G401.6 (cell line): Measurements from ENCODE around the gene PHACTR4.
"Not testable (repeated sequence)": the region's sequence is repeated elsewhere in the genome, so short reads cannot be mapped to it uniquely, and the experiment has no call there.

ENCODE experiments used
- FAIRE-seq: peaks from 2 replicates; lab custom pipeline; 2012; peaks lifted over from hg19 to GRCh38; lab: Jason Lieb, UNC

The PHACTR4 gene

DNA sequence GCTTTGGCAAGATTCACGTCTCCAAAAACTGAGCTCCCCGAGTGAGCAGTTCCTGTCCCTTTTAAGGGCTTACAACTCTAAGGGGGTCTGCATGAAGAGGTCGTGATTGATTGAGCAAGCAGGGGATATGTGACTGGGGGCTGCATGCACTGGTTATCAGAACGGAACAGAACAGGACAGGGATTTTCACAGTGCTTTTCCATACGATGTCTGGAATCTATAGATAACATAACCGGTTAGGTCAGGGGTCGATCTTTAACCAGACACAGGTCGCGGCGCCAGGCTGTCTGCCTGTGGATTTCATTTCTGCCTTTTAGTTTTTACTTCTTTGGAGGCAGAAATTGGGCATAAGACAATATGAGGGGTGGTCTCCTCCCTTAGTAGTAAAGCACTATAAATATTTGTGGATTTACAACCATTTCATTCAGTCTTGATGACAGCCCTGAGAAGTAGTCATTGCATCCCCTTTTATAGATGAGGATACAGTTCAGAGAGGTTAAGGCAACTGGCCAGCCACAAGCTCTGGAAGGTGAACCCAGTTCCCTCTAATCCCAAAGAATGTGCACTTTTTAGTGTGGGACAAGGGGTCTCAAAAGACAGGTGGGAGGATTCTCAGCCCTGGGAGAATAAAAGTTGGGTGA lies 155.6 kb downstream of the PHACTR4 start:
- FAIRE-seq, result not testable (repeated sequence)

GRCh38 chr1:28526886-28527285 lies 157.3 kb downstream of the PHACTR4 start:
- FAIRE-seq, result no peak

- no peak for FAIRE-seq
These were observed 160.9 kb downstream of the PHACTR4 start for GRCh38 chr1:28530456-28530855.

DNA sequence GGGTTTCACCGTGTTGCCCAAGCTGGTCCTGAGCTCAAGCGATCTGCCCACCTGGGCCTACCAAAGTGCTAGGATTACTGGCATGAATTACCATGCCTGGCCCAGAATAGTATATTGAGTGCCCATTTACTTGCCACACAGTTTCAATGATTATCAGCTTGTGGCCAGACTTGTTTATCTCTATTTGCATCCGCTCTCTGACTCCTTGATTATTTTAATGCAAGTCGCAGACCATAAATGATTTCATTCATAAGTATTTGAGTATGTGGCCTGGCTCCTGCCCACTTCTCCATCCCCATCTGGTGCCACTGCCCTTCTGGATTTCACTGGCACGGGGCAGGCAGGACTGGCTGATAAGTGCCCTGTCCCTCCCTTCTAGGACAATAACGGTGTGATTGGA lies 165.1 kb downstream of the PHACTR4 start:
- no peak for FAIRE-seq

- FAIRE-seq, result no peak
These were observed 165.6 kb downstream of the PHACTR4 start for GRCh38 chr1:28535180-28535579.

DNA sequence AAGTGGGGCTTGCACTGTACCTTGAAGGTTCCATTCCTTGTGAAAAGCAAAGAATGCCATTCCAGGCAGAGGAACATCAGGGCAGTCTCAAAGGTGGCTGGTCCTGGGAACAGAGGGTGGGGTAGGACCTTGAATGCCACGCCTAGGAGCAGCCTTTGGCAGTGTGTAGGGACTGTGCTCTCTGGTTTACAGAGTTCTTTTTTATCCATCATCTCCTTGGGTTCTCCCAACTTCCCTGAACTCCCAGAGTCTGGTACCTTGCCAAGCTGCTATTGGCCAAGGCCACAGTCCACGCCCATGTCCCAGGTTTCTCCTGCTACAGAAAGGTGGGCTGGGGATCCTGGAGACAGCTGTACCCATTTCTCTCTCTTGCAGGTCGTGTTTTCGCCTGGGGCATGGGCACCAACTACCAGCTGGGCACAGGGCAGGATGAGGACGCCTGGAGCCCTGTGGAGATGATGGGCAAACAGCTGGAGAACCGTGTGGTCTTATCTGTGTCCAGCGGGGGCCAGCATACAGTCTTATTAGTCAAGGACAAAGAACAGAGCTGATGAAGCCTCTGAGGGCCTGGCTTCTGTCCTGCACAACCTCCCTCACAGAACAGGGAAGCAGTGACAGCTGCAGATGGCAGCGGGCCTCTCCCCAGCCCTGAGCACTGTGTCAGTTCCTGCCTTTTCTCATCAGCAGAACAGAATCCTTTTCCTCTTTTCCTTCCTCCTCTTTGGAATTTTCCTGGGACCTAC lies 168.1 kb downstream of the PHACTR4 start:
- FAIRE-seq, result no peak

DNA sequence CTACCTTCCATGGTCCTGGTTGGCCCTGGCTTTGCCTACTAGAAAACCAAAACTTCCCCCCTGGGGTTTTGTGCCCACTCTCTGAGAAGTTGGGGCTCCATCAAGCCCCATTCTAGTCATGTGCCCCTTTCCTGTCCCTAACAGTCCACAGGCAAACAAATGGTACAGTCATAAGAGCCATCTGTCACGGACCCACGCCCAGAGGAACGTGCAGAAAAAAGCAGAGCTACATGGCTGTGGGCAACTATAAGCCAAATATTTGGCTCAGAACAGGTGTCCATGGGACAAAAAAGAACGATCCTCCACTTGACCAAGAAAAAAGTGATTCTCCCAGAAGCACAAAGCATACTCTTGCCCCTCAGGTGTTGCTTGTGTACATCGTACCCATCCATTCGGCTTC lies 168.7 kb downstream of the PHACTR4 start:
- no peak for FAIRE-seq

DNA sequence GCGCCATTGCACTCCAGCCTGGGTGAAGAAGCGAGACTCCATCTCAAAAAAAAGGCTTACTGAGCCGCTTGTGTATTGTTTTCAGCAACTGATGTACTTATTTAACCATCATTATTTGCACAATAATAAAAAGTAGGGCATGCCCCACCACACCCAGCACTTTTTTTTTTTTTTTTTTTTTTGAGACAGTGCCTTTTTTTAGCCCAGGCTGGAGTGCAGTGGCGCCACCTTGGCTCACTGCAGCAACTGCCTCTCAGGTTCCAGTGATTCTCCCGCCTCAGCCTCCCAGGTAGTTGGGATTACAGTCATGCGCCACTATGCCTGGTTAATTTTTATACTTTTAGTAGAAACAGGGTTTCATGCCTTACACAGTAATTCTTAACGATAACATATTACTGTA lies 171.1 kb downstream of the PHACTR4 start:
- FAIRE-seq, result no peak

GRCh38 chr1:28541414-28542015 lies 172.0 kb downstream of the PHACTR4 start:
- not testable (repeated sequence) for FAIRE-seq

DNA sequence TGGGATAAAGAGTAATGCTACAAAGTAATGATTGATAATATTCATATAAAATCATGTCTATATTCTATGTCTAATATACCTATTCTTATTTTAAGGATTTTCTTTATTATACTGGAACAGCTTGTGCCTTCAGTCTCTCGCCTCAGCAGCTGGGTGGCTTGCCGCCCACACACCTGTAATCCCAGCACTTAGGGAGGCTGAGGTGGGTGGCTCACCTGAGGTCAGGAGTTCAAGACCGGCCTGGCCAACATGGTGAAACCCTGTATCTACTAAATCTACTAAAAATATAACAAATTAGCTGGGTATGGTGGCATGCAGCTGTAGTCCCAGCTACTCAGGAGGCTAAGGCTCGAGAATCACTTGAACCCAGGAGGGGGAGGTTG lies 175.7 kb downstream of the PHACTR4 start:
- FAIRE-seq, result no peak

GRCh38 chr1:28548318-28548717 lies 178.8 kb downstream of the PHACTR4 start:
- FAIRE-seq, result no peak
